ENCODE measurements around the gene FOXN3.

- TF ChIP-seq, protein P1, sequence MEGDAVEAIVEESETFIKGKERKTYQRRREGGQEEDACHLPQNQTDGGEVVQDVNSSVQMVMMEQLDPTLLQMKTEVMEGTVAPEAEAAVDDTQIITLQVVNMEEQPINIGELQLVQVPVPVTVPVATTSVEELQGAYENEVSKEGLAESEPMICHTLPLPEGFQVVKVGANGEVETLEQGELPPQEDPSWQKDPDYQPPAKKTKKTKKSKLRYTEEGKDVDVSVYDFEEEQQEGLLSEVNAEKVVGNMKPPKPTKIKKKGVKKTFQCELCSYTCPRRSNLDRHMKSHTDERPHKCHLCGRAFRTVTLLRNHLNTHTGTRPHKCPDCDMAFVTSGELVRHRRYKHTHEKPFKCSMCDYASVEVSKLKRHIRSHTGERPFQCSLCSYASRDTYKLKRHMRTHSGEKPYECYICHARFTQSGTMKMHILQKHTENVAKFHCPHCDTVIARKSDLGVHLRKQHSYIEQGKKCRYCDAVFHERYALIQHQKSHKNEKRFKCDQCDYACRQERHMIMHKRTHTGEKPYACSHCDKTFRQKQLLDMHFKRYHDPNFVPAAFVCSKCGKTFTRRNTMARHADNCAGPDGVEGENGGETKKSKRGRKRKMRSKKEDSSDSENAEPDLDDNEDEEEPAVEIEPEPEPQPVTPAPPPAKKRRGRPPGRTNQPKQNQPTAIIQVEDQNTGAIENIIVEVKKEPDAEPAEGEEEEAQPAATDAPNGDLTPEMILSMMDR (IDR thresholded peaks at IDR 0.05): no peak
- TF ChIP-seq POLR2A (IDR thresholded peaks at IDR 0.05): no peak
Observed at GRCh38 chr14:89399157-89399556, 17.9 kb downstream of the FOXN3 start.
